NB4 (cell line): ENCODE results near the gene PDE8A.

Experiments
- DNase-seq: peaks from one replicate; pipeline ENCODE4 v3.0.0; 2010; ENCODE audit warnings: low read depth
- H3K4me3 ChIP-seq: one replicate; pipeline ENCODE4 v1.5.1; 2011; ENCODE audit warnings: mild to moderate bottlenecking, low read depth, low read length, moderate library complexity
- CTCF ChIP-seq: IDR thresholded peaks from one replicate; pipeline ENCODE4 v1.5.1; 2012; ENCODE audit warnings: low read depth, low read length
- MAX ChIP-seq: IDR thresholded peaks from 2 replicates; pipeline ENCODE4 v1.6.1; 2011; ENCODE audit warnings: low read depth, low read length
- MYC ChIP-seq: IDR thresholded peaks from 2 replicates; pipeline ENCODE4 v1.6.1; 2011; ENCODE audit warnings: low read depth, low read length
- POLR2A ChIP-seq: IDR thresholded peaks from 2 replicates; pipeline ENCODE4 v1.6.1; 2011; ENCODE audit warnings: mild to moderate bottlenecking; ENCODE audit not compliant: insufficient read length; ENCODE audit errors: extremely low read depth

PDE8A gene

GRCh38 chr15:85091990-85092389 is 110.3 kb downstream of the PDE8A start:
- no peak for TF ChIP-seq MAX
- no peak for TF ChIP-seq CTCF
- no peak for TF ChIP-seq POLR2A
- no peak for TF ChIP-seq MYC
- H3K4me3 ChIP-seq, result no peak overlapping the region
- DNase-seq, result no peak

- H3K4me3 ChIP-seq, result no peak overlapping the region
- TF ChIP-seq POLR2A (no peak), CTCF (no peak), MYC (no peak), MAX (no peak)
- DNase-seq, result no peak
These were observed 113.0 kb downstream of the PDE8A start for GRCh38 chr15:85094685-85095084.

GRCh38 chr15:85095566-85095965 is 113.9 kb downstream of the PDE8A start:
- TF ChIP-seq CTCF, result no peak
- no peak for TF ChIP-seq MYC
- no peak for TF ChIP-seq MAX
- TF ChIP-seq POLR2A, result no peak
- no peak for DNase-seq

GRCh38 chr15:85097250-85097649 is 115.6 kb downstream of the PDE8A start:
- no peak for TF ChIP-seq MYC
- TF ChIP-seq MAX, result no peak
- TF ChIP-seq POLR2A, result no peak
- no peak overlapping the region for H3K4me3 ChIP-seq
- no peak for DNase-seq

More at GRCh38 chr15:85095566-85095965, 113.9 kb downstream of the PDE8A start:
- H3K4me3 ChIP-seq, result no peak overlapping the region

- TF ChIP-seq MYC (no peak), MAX (no peak), CTCF (no peak), POLR2A (no peak)
- DNase-seq, result no peak
- H3K4me3 ChIP-seq, result no peak overlapping the region
These were observed 116.1 kb downstream of the PDE8A start for GRCh38 chr15:85097725-85098124.

GRCh38 chr15:85099195-85099803 is 117.6 kb downstream of the PDE8A start:
- H3K4me3 ChIP-seq, result no peak overlapping the region
- TF ChIP-seq MAX (no peak), CTCF (no peak), MYC (no peak), POLR2A (no peak)
- DNase-seq, result no peak
